ENCODE results near the gene KRT38. TPM values are rescaled to one million over a fixed set of nuclear protein-coding genes. Genes with fewer than 3 reads are reported as not detected.

The KRT38 gene
- polyA plus RNA-seq, 2 donors: 0.02 TPM; not detected in 1

DNA sequence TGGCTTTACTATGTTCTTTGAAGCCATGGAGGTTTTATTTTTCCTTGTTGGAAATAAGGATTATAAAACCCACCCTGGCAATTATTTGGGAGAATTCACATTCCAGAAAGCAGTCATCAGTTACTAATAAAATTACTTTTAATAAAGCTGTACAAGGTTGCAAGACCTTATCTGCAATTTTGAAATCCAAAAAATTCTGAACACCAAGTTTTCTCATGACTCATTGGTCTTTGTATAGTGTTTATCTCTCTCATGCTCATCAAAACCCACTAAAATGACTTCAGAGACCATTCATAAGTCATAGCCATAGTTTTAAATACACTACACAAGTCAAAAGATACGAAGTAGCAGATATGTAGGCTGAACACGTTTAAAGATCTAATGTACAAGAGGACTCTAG, 6.0 kb upstream of the KRT38 start:
- Histone ChIP-seq H3K27ac (ENCODE audit: low read depth in 2 of 2, low read length in 1 of 2) (no peak overlapping the region), H3K36me3 (ENCODE audit: control insufficient read depth in 2 of 2, insufficient read depth in 2 of 2, low read length in 1 of 2) (no peaks in the 10 kb centered on the region), H3K9me3 (ENCODE audit: control insufficient read depth in 2 of 2, insufficient read depth in 1 of 2, low read depth in 1 of 2, low read length in 1 of 2) (no peaks in the 10 kb centered on the region), H3K27me3 (ENCODE audit: control insufficient read depth in 1 of 2, insufficient read depth in 2 of 2, low read length in 2 of 2) (no peaks in the 10 kb centered on the region), H3K4me1 (ENCODE audit: control insufficient read depth in 2 of 2, insufficient read depth in 2 of 2, low read length in 1 of 2) (no peaks in the 10 kb centered on the region), H3K4me3 (ENCODE audit: low read depth in 1 of 2, low read length in 2 of 2) (no peak overlapping the region)
- WGBS, 2 donors: 54 to 79% methylated on average over 2 of the region's 2 CpGs

GRCh38 chr17:41444640-41445039, 3.9 kb upstream of the KRT38 start:
- no peaks in the 10 kb centered on the region for H3K27me3 ChIP-seq (ENCODE audit: control insufficient read depth in 1 of 2, insufficient read depth in 2 of 2, low read length in 2 of 2)
- peaks cover 0 to 4% of the 10 kb centered on the region in 2 donors for H3K9me3 ChIP-seq (ENCODE audit: control insufficient read depth in 2 of 2, insufficient read depth in 1 of 2, low read depth in 1 of 2, low read length in 1 of 2)
- H3K27ac ChIP-seq (ENCODE audit: low read depth in 2 of 2, low read length in 1 of 2): no peak overlapping the region
- no peaks in the 10 kb centered on the region for H3K4me1 ChIP-seq (ENCODE audit: control insufficient read depth in 2 of 2, insufficient read depth in 2 of 2, low read length in 1 of 2)
- WGBS, 2 donors: 59 to 71% methylated on average over 3 of the region's 3 CpGs
- H3K4me3 ChIP-seq (ENCODE audit: low read depth in 1 of 2, low read length in 2 of 2): no peak overlapping the region
- no peaks in the 10 kb centered on the region for H3K36me3 ChIP-seq (ENCODE audit: control insufficient read depth in 2 of 2, insufficient read depth in 2 of 2, low read length in 1 of 2)

DNA sequence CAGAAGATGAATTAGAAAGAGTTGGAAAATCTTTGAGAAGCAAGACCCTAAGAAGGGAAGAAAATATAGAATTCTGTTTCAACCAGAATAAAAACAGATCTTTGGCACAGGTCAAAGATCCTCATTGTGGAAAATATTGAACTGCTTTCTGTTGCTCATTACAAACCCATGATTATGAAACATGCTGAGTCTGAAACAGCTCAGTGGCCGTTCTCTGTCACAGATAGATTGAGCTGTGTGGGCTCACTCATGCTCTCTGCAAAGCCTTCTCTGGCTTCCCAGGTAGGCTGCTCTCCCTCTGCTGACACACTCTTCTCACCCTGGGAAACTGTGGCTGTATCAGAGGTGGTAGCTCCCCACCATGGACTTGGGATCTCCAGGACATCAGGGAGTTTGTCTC, 3.4 kb upstream of the KRT38 start:
- H3K9me3 ChIP-seq (ENCODE audit: control insufficient read depth in 2 of 2, insufficient read depth in 1 of 2, low read depth in 1 of 2, low read length in 1 of 2): peaks cover 0 to 4% of the 10 kb centered on the region in 2 donors
- no peaks in the 10 kb centered on the region for H3K27me3 ChIP-seq (ENCODE audit: control insufficient read depth in 1 of 2, insufficient read depth in 2 of 2, low read length in 2 of 2)
- H3K27ac ChIP-seq (ENCODE audit: low read depth in 2 of 2, low read length in 1 of 2): no peak overlapping the region
- H3K36me3 ChIP-seq (ENCODE audit: control insufficient read depth in 2 of 2, insufficient read depth in 2 of 2, low read length in 1 of 2): no peaks in the 10 kb centered on the region
- WGBS, 2 donors: 40 to 70% methylated on average over 1 of the region's 1 CpG
- H3K4me1 ChIP-seq (ENCODE audit: control insufficient read depth in 2 of 2, insufficient read depth in 2 of 2, low read length in 1 of 2): no peaks in the 10 kb centered on the region
- no peak overlapping the region for H3K4me3 ChIP-seq (ENCODE audit: low read depth in 1 of 2, low read length in 2 of 2)

- Histone ChIP-seq H3K36me3 (ENCODE audit: control insufficient read depth in 2 of 2, insufficient read depth in 2 of 2, low read length in 1 of 2) (no peaks in the 10 kb centered on the region), H3K27me3 (ENCODE audit: control insufficient read depth in 1 of 2, insufficient read depth in 2 of 2, low read length in 2 of 2) (no peaks in the 10 kb centered on the region), H3K4me3 (ENCODE audit: low read depth in 1 of 2, low read length in 2 of 2) (no peak overlapping the region), H3K27ac (ENCODE audit: low read depth in 2 of 2, low read length in 1 of 2) (no peak overlapping the region), H3K9me3 (ENCODE audit: control insufficient read depth in 2 of 2, insufficient read depth in 1 of 2, low read depth in 1 of 2, low read length in 1 of 2) (peaks cover 0 to 4% of the 10 kb centered on the region in 2 donors), H3K4me1 (ENCODE audit: control insufficient read depth in 2 of 2, insufficient read depth in 2 of 2, low read length in 1 of 2) (no peaks in the 10 kb centered on the region)
- WGBS, 2 donors: 73 to 79% methylated on average over 4 of the region's 4 CpGs
These were observed 2.0 kb upstream of the KRT38 start for GRCh38 chr17:41442739-41443138.

GRCh38 chr17:41439375-41439774, 1.4 kb downstream of the KRT38 start:
- no peaks in the 10 kb centered on the region for H3K27me3 ChIP-seq (ENCODE audit: control insufficient read depth in 1 of 2, insufficient read depth in 2 of 2, low read length in 2 of 2)
- H3K4me1 ChIP-seq (ENCODE audit: control insufficient read depth in 2 of 2, insufficient read depth in 2 of 2, low read length in 1 of 2): no peaks in the 10 kb centered on the region
- peaks cover 0 to 4% of the 10 kb centered on the region in 2 donors for H3K9me3 ChIP-seq (ENCODE audit: control insufficient read depth in 2 of 2, insufficient read depth in 1 of 2, low read depth in 1 of 2, low read length in 1 of 2)
- 65 to 67% methylated on average over 5 of the region's 5 CpGs for WGBS, 2 donors
- H3K4me3 ChIP-seq (ENCODE audit: low read depth in 1 of 2, low read length in 2 of 2): no peak overlapping the region
- H3K27ac ChIP-seq (ENCODE audit: low read depth in 2 of 2, low read length in 1 of 2): no peak overlapping the region
- H3K36me3 ChIP-seq (ENCODE audit: control insufficient read depth in 2 of 2, insufficient read depth in 2 of 2, low read length in 1 of 2): no peaks in the 10 kb centered on the region

DNA sequence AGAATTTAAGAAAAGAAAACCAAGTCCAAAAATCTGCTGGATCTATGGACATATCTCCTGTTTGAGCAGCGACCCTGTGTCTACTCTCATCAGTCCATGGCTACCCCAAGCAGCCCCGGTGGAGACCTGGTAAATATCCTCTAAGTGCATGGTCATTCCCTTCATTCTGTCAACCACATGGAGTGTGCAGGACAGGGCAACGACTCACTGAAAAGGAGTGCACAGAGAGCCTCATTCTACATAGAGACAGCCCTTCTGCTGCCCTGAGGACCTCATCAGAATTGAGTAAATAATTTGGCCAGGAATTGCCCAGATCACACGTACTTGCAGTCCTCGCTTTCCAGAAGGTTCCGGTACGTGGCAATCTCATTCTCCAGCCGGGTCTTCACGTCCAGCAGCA, 3.0 kb downstream of the KRT38 start:
- Histone ChIP-seq H3K4me1 (ENCODE audit: control insufficient read depth in 2 of 2, insufficient read depth in 2 of 2, low read length in 1 of 2) (no peaks in the 10 kb centered on the region), H3K9me3 (ENCODE audit: control insufficient read depth in 2 of 2, insufficient read depth in 1 of 2, low read depth in 1 of 2, low read length in 1 of 2) (peaks cover 0 to 4% of the 10 kb centered on the region in 2 donors), H3K27ac (ENCODE audit: low read depth in 2 of 2, low read length in 1 of 2) (no peak overlapping the region), H3K36me3 (ENCODE audit: control insufficient read depth in 2 of 2, insufficient read depth in 2 of 2, low read length in 1 of 2) (no peaks in the 10 kb centered on the region), H3K4me3 (ENCODE audit: low read depth in 1 of 2, low read length in 2 of 2) (no peak overlapping the region), H3K27me3 (ENCODE audit: control insufficient read depth in 1 of 2, insufficient read depth in 2 of 2, low read length in 2 of 2) (no peaks in the 10 kb centered on the region)
- WGBS, 2 donors: 85 to 90% methylated on average over 9 of the region's 9 CpGs

DNA sequence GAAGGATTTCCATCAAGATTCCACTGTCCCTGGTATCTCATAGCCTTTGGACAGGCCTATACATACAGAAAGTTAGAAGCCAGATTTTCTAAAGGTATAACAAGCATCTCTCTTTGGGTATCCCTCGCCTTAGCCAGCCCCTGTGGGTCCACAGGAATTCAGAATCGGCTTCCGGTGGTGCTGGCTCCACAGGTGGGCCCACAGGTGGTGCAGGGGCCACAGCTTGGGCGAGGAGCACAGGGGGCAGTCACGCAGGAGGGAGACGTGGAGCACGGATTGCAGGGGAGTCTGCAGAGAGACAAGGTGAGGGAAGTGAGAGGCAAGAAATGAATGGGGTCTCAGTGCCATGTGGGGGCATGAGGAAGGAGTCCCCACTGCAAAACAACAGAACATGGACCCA, 3.5 kb downstream of the KRT38 start:
- H3K9me3 ChIP-seq (ENCODE audit: control insufficient read depth in 2 of 2, insufficient read depth in 1 of 2, low read depth in 1 of 2, low read length in 1 of 2): peaks cover 0 to 4% of the 10 kb centered on the region in 2 donors
- no peaks in the 10 kb centered on the region for H3K36me3 ChIP-seq (ENCODE audit: control insufficient read depth in 2 of 2, insufficient read depth in 2 of 2, low read length in 1 of 2)
- H3K27me3 ChIP-seq (ENCODE audit: control insufficient read depth in 1 of 2, insufficient read depth in 2 of 2, low read length in 2 of 2): no peaks in the 10 kb centered on the region
- WGBS, 2 donors: 88% methylated on average over 7 of the region's 7 CpGs
- H3K4me1 ChIP-seq (ENCODE audit: control insufficient read depth in 2 of 2, insufficient read depth in 2 of 2, low read length in 1 of 2): no peaks in the 10 kb centered on the region
- no peak overlapping the region for H3K4me3 ChIP-seq (ENCODE audit: low read depth in 1 of 2, low read length in 2 of 2)
- no peak overlapping the region for H3K27ac ChIP-seq (ENCODE audit: low read depth in 2 of 2, low read length in 1 of 2)

DNA sequence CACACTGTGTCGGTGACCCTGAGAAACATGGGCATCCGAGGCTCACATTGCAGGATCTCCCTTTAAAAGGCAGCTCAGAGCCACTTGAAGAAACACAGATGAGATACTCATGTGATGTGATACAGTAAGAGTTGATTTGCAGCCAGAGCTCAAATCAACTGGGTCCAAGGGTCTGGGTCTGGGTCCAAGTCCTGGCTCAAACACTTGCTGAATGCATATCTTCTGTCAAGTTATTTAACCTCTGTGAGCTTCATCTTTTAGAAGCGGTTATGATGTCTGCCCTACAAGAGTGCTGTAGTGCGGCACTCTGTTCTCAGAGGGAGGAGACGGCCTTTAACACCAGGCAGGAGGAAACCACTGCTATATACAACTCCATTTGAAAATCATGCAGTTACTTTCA, 6.4 kb downstream of the KRT38 start:
- 59 to 63% methylated on average over 5 of the region's 5 CpGs for WGBS, 2 donors
- Histone ChIP-seq H3K36me3 (ENCODE audit: control insufficient read depth in 2 of 2, insufficient read depth in 2 of 2, low read length in 1 of 2) (no peaks in the 10 kb centered on the region), H3K27ac (ENCODE audit: low read depth in 2 of 2, low read length in 1 of 2) (no peak overlapping the region)

GRCh38 chr17:41434005-41434404, 6.8 kb downstream of the KRT38 start:
- H3K4me1 ChIP-seq (ENCODE audit: control insufficient read depth in 2 of 2, insufficient read depth in 2 of 2, low read length in 1 of 2): no peaks in the 10 kb centered on the region
- no peaks in the 10 kb centered on the region for H3K27me3 ChIP-seq (ENCODE audit: control insufficient read depth in 1 of 2, insufficient read depth in 2 of 2, low read length in 2 of 2)
- 53 to 64% methylated on average over 4 of the region's 4 CpGs for WGBS, 2 donors
- H3K4me3 ChIP-seq (ENCODE audit: low read depth in 1 of 2, low read length in 2 of 2): no peak overlapping the region
- H3K9me3 ChIP-seq (ENCODE audit: control insufficient read depth in 2 of 2, insufficient read depth in 1 of 2, low read depth in 1 of 2, low read length in 1 of 2): no peaks in the 10 kb centered on the region
- H3K36me3 ChIP-seq (ENCODE audit: control insufficient read depth in 2 of 2, insufficient read depth in 2 of 2, low read length in 1 of 2): no peaks in the 10 kb centered on the region
- H3K27ac ChIP-seq (ENCODE audit: low read depth in 2 of 2, low read length in 1 of 2): no peak overlapping the region

More for the DNA sequence above, 6.4 kb downstream of the KRT38 start:
- Histone ChIP-seq H3K9me3 (ENCODE audit: control insufficient read depth in 2 of 2, insufficient read depth in 1 of 2, low read depth in 1 of 2, low read length in 1 of 2) (no peaks in the 10 kb centered on the region), H3K27me3 (ENCODE audit: control insufficient read depth in 1 of 2, insufficient read depth in 2 of 2, low read length in 2 of 2) (no peaks in the 10 kb centered on the region), H3K4me3 (ENCODE audit: low read depth in 1 of 2, low read length in 2 of 2) (no peak overlapping the region), H3K4me1 (ENCODE audit: control insufficient read depth in 2 of 2, insufficient read depth in 2 of 2, low read length in 1 of 2) (no peaks in the 10 kb centered on the region)

- Histone ChIP-seq H3K27me3 (ENCODE audit: control insufficient read depth in 1 of 2, insufficient read depth in 2 of 2, low read length in 2 of 2) (no peaks in the 10 kb centered on the region), H3K27ac (ENCODE audit: low read depth in 2 of 2, low read length in 1 of 2) (no peak overlapping the region), H3K4me1 (ENCODE audit: control insufficient read depth in 2 of 2, insufficient read depth in 2 of 2, low read length in 1 of 2) (no peaks in the 10 kb centered on the region), H3K4me3 (ENCODE audit: low read depth in 1 of 2, low read length in 2 of 2) (no peak overlapping the region), H3K36me3 (ENCODE audit: control insufficient read depth in 2 of 2, insufficient read depth in 2 of 2, low read length in 1 of 2) (no peaks in the 10 kb centered on the region), H3K9me3 (ENCODE audit: control insufficient read depth in 2 of 2, insufficient read depth in 1 of 2, low read depth in 1 of 2, low read length in 1 of 2) (no peaks in the 10 kb centered on the region)
- 52 to 57% methylated on average over 4 of the region's 4 CpGs for WGBS, 2 donors
These were observed 7.2 kb downstream of the KRT38 start for GRCh38 chr17:41433586-41433985.
